HUES6 (cell line): Measurements from ENCODE around the gene RALGPS1.

Experiments
- H3K27ac ChIP-seq: 2 replicates; pipeline ENCODE4 v1.7.0; 2013; ENCODE audit warnings: low read depth, mild to moderate bottlenecking, low read length, inconsistent platforms
- H3K27me3 ChIP-seq: 2 replicates; pipeline ENCODE4 v1.6.1; 2013; ENCODE audit warnings: low read length; ENCODE audit not compliant: control insufficient read depth, insufficient read depth
- H3K36me3 ChIP-seq: 2 replicates; pipeline ENCODE4 v1.6.1; 2013; ENCODE audit warnings: low read length; ENCODE audit not compliant: control insufficient read depth, insufficient read depth
- H3K4me1 ChIP-seq: 2 replicates; pipeline ENCODE4 v1.6.1; 2013; ENCODE audit warnings: low read length; ENCODE audit not compliant: control insufficient read depth, insufficient read depth
- H3K4me3 ChIP-seq: 2 replicates; pipeline ENCODE4 v1.5.1; 2013; ENCODE audit warnings: low read depth, low read length
- H3K9ac ChIP-seq: one replicate; pipeline ENCODE4 v1.6.1; 2013; ENCODE audit warnings: mild to moderate bottlenecking, low read length
- H3K9me3 ChIP-seq: 2 replicates; pipeline ENCODE4 v1.6.1; 2013; ENCODE audit warnings: low read depth, low read length; ENCODE audit not compliant: control insufficient read depth, insufficient read depth

RALGPS1 gene

DNA sequence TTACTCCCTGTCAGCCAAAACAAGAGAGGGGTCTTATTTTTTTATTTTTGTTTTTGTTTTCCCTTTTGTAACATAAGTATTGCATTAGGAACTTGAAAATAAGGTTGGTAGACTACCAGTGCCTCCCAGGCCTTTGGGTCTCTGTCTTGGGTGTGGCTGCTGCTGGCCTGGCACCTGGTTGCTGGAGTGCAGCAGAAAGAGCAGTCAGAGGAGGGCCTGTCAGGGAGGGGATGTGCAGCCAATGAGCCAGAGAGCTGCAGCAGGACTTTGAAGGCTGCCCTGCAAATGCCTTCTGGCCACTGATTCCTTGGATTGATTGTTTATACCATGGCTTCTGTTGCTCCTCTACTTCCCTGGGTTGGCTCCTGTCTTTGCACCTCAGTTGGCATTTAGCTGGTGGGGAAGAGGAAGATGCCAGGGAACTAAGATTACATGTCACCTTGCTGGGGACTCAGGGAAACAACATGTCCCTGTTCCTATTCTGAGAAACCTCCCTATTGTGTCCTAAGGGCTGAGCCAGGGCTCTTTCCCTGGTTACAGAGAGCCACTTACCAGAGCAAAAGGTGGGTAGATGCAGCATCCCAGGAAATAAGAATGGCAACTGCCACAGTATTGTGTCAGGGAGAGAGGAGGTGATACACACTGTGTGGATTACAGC lies 141.3 kb downstream of the RALGPS1 start:
- no peak overlapping the region for H3K9ac ChIP-seq
- no peaks in the 10 kb centered on the region for H3K36me3 ChIP-seq
- H3K27ac ChIP-seq, result no peak overlapping the region
- H3K27me3 ChIP-seq, result no peaks in the 10 kb centered on the region
- no peak overlapping the region for H3K4me3 ChIP-seq
- H3K4me1 ChIP-seq, result no peaks in the 10 kb centered on the region
- no peaks in the 10 kb centered on the region for H3K9me3 ChIP-seq

- Histone ChIP-seq H3K9ac (no peak overlapping the region), H3K4me3 (no peak overlapping the region)
Measured at GRCh38 chr9:127056446-127056845, 141.9 kb downstream of the RALGPS1 start.

GRCh38 chr9:127058011-127058644 lies 143.5 kb downstream of the RALGPS1 start:
- H3K27ac ChIP-seq, result no peak overlapping the region
- H3K27me3 ChIP-seq, result no peaks in the 10 kb centered on the region
- H3K9me3 ChIP-seq, result no peaks in the 10 kb centered on the region
- no peaks in the 10 kb centered on the region for H3K4me1 ChIP-seq
- H3K9ac ChIP-seq, result no peak overlapping the region
- H3K36me3 ChIP-seq, result no peaks in the 10 kb centered on the region
- no peak overlapping the region for H3K4me3 ChIP-seq

More at GRCh38 chr9:127056446-127056845, 141.9 kb downstream of the RALGPS1 start:
- Histone ChIP-seq H3K9me3 (no peaks in the 10 kb centered on the region), H3K27ac (no peak overlapping the region), H3K27me3 (no peaks in the 10 kb centered on the region), H3K4me1 (no peaks in the 10 kb centered on the region), H3K36me3 (no peaks in the 10 kb centered on the region)

DNA sequence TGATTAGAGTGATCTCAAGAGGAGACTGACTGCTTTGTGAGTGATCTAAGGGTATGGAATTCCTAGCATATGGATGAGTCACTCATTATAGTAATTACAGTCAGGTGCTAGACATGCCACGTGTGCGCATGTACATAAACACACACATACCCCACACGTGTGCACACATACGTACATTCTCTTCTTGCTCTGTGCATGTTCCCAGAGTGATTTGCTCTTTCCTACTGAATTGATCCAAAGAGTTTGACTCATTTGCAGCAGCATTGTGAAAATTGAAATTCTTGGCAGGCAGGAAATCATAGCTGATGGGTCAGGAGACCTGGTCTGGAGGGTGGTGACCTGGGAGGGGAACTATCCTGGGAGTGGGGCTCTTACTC lies 144.1 kb downstream of the RALGPS1 start:
- Histone ChIP-seq H3K4me3 (no peak overlapping the region), H3K4me1 (no peaks in the 10 kb centered on the region), H3K36me3 (no peaks in the 10 kb centered on the region), H3K27me3 (no peaks in the 10 kb centered on the region), H3K9ac (no peak overlapping the region), H3K9me3 (no peaks in the 10 kb centered on the region), H3K27ac (no peak overlapping the region)

- no peaks in the 10 kb centered on the region for H3K4me1 ChIP-seq
- no peaks in the 10 kb centered on the region for H3K36me3 ChIP-seq
- H3K9ac ChIP-seq, result no peak overlapping the region
- H3K4me3 ChIP-seq, result no peak overlapping the region
- no peak overlapping the region for H3K27ac ChIP-seq
- no peaks in the 10 kb centered on the region for H3K9me3 ChIP-seq
- no peaks in the 10 kb centered on the region for H3K27me3 ChIP-seq
Measured at GRCh38 chr9:127059030-127059429, 144.4 kb downstream of the RALGPS1 start.

- H3K4me3 ChIP-seq, result no peak overlapping the region
- H3K4me1 ChIP-seq, result no peaks in the 10 kb centered on the region
- H3K36me3 ChIP-seq, result no peaks in the 10 kb centered on the region
- no peak overlapping the region for H3K9ac ChIP-seq
- H3K27ac ChIP-seq, result no peak overlapping the region
- no peaks in the 10 kb centered on the region for H3K27me3 ChIP-seq
- H3K9me3 ChIP-seq, result no peaks in the 10 kb centered on the region
Measured at GRCh38 chr9:127059765-127060361, 145.3 kb downstream of the RALGPS1 start.

DNA sequence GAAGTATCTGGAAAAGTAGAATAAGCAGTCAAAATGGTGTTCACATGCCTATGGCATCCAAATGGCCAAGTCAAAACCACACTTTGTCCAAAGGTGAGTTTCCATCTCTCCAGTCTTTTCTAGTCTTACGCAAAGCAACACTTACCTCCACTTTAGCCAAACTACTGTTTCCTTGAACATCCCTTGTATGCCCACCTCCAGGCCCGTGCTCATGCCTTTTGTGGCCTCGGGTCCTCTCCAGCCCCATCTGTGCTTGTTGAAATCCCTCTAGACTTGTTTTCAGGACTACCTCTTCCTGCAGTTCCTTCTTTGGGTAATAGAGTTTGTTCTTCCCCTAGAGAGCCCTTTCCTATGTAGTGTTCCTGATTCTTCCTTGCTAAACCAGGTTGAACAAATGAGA lies 146.8 kb downstream of the RALGPS1 start:
- Histone ChIP-seq H3K9me3 (no peaks in the 10 kb centered on the region), H3K9ac (no peak overlapping the region), H3K27ac (no peak overlapping the region), H3K4me1 (no peaks in the 10 kb centered on the region), H3K36me3 (no peaks in the 10 kb centered on the region), H3K4me3 (no peak overlapping the region), H3K27me3 (no peaks in the 10 kb centered on the region)

DNA sequence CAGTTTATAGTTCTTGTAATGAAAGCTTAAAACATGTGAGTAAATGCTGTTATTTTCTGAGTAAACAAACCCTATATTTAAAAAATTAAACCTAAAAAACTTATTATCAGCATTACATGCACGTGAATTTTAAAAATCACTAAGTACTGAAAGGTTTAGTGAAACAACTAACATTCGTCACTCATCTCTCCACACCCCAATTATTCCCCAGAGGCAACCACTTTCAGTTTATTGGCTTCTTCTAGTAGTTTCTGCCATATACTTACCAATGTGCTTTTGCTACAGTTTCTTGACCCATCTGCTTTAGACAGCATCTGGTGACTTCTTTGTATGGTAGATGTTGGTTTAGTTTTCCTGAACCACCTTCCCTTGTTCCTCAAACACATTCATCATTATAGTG lies 149.8 kb downstream of the RALGPS1 start:
- no peak overlapping the region for H3K4me3 ChIP-seq
- peaks cover 7% of the 10 kb centered on the region; the same call in 1 of the 2 replicates for H3K4me1 ChIP-seq
- no peaks in the 10 kb centered on the region for H3K36me3 ChIP-seq
- H3K27me3 ChIP-seq, result no peaks in the 10 kb centered on the region
- no peak overlapping the region for H3K9ac ChIP-seq
- no peaks in the 10 kb centered on the region for H3K9me3 ChIP-seq
- no peak overlapping the region for H3K27ac ChIP-seq

GRCh38 chr9:127065592-127065991 lies 151.0 kb downstream of the RALGPS1 start:
- Histone ChIP-seq H3K4me1 (peaks cover 7% of the 10 kb centered on the region; the same call in 1 of the 2 replicates), H3K4me3 (no peak overlapping the region), H3K27me3 (no peaks in the 10 kb centered on the region), H3K27ac (no peak overlapping the region), H3K36me3 (no peaks in the 10 kb centered on the region), H3K9ac (no peak overlapping the region), H3K9me3 (no peaks in the 10 kb centered on the region)

DNA sequence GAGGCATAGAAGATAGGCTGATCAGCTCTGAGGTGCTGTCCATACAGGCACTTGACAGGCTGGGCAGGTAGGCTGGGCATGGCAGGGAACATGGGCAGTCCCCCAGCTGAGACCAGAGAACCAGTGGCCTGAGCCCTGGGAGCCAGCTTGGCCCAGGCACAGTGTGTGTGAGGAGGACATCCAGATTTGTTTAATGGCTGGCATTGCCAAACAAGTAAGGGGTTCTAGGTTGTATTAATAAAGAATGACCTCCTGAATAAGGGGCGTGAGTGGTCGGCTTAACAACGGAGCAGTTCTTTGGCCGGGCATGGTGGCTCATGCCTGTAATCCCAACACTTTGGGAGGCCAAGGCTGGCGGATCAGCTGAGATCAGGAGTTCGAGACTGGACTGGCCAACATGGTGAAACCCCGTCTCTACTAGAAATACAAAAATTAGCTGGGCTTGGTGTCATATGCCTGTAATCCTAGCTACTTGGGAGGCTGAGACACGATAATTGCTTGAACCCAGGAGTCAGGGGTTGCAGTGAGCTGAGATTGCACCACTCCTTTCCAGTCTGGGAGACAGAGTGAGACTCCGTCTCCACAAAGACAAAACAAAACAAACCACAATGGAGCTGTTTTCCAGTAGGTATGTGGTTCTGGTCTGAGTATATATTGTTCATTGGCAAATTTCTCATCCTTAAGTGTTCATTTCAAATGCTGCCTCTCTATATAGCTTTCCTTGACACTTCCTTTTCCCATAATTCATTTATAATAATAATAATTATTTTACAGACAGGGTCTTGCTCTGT lies 151.7 kb downstream of the RALGPS1 start:
- H3K36me3 ChIP-seq, result no peaks in the 10 kb centered on the region
- H3K27me3 ChIP-seq, result no peaks in the 10 kb centered on the region
- H3K27ac ChIP-seq, result no peak overlapping the region
- H3K4me1 ChIP-seq, result peaks cover 7% of the 10 kb centered on the region; the same call in 1 of the 2 replicates
- no peak overlapping the region for H3K4me3 ChIP-seq
- no peak overlapping the region for H3K9ac ChIP-seq
- H3K9me3 ChIP-seq, result no peaks in the 10 kb centered on the region

DNA sequence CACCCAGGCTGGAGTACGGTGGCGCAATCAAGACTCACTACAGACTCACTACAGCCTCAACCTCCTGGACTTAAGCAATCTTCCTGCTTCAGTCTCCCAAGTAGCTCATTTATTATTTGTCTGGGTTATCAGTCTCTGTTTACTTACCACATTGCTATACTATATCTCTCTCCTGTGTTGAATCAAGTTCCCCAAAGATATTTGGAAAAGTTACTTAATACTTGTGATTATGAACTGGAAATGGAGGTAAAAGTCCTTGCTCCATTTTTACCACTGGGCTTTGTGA lies 152.2 kb downstream of the RALGPS1 start:
- Histone ChIP-seq H3K4me3 (no peak overlapping the region), H3K4me1 (peaks cover 7% of the 10 kb centered on the region; the same call in 1 of the 2 replicates), H3K36me3 (no peaks in the 10 kb centered on the region), H3K9me3 (peaks cover 1% of the 10 kb centered on the region; the same call in 1 of the 2 replicates), H3K27ac (no peak overlapping the region), H3K9ac (no peak overlapping the region), H3K27me3 (no peaks in the 10 kb centered on the region)
